Endothelial cell of umbilical vein (primary cell): ENCODE results near the gene CSNK1A1. TPM values are rescaled to one million over a fixed set of nuclear protein-coding genes. Genes with fewer than 3 reads are reported as not detected.

Source experiments
- BruUV-seq: library from RNA; stranded (reverse); fragments of 400-500 nt; replicated peaks from 2 replicates; lab custom pipeline; 2021; lab: Mats Ljungman, UMichigan
- CTCF ChIA-PET: fragments of 300-600, 350-600 bp; sonication (Branson Sonifier 250); formaldehyde crosslinking; loops from one replicate; lab custom pipeline; 2021; ENCODE audit warnings: antibody characterized with exemption, inconsistent platforms; lab: Charles Lee
- POLR2A ChIA-PET: fragments of 300-600, 350-600 bp; sonication (Branson Sonifier 250); formaldehyde crosslinking; loops from one replicate; lab custom pipeline; 2021; ENCODE audit warnings: antibody characterized with exemption, inconsistent platforms; lab: Charles Lee
- DNase-seq: peaks from one replicate; pipeline ENCODE4 v3.0.0-alpha.2; 2011; ENCODE audit warnings: low read depth, low spot score
- FAIRE-seq: peaks from 2 replicates; lab custom pipeline; 2011; peaks lifted over from hg19 to GRCh38; lab: Jason Lieb, UNC
- H2AFZ ChIP-seq: 2 replicates; pipeline ENCODE4 v1.6.0; 2012; ENCODE audit warnings: low read depth, low read length, control low read depth, inconsistent platforms
- H3K27ac ChIP-seq: 2 replicates; pipeline ENCODE4 v1.5.1; 2011; ENCODE audit warnings: low read depth, mild to moderate bottlenecking, control low read depth, low read length, moderate library complexity; ENCODE audit not compliant: insufficient read depth
- H3K27me3 ChIP-seq, 2 experiments: 2 replicates each; pipeline versions ENCODE4 v1.6.0 to v1.6.1; 2011; ENCODE audit warnings: low read length in 2 of 2, mixed read lengths in 1 of 2; ENCODE audit not compliant: control insufficient read depth in 2 of 2, insufficient read depth in 2 of 2
- H3K36me3 ChIP-seq, 2 experiments: 2 replicates in 1 of 2; 3 replicates in 1 of 2; pipeline ENCODE4 v1.5.1; 2011; ENCODE audit warnings: low read length in 2 of 2, mild to moderate bottlenecking in 1 of 2, moderate library complexity in 1 of 2; ENCODE audit not compliant: control insufficient read depth in 2 of 2, insufficient read depth in 2 of 2; ENCODE audit errors: extremely low read depth in 1 of 2
- H3K4me1 ChIP-seq: 3 replicates; pipeline ENCODE4 v1.5.1; 2011; ENCODE audit warnings: mild to moderate bottlenecking, low read length; ENCODE audit not compliant: control insufficient read depth, insufficient read depth; ENCODE audit errors: extremely low read depth
- H3K4me2 ChIP-seq: 2 replicates; pipeline ENCODE4 v1.6.1; 2011; ENCODE audit warnings: low read length, control low read depth, mixed read lengths; ENCODE audit not compliant: insufficient read depth
- H3K4me3 ChIP-seq, 3 experiments: fragments of 200-600 bp in 1 of 3; sonication (generic), shearing (Covaris generic) in 1 of 3; replicated peaks in 1 of 3; 2 replicates each; pipeline ENCODE4 v1.5.1; 2011 to 2016; ENCODE audit warnings: control low read depth in 3 of 3, low read length in 3 of 3, mild to moderate bottlenecking in 2 of 3, inconsistent platforms in 1 of 3, low read depth in 1 of 3, moderate library complexity in 1 of 3; ENCODE audit not compliant: insufficient read depth in 1 of 3
- H3K79me2 ChIP-seq: 2 replicates; pipeline ENCODE4 v1.6.0; 2012; ENCODE audit warnings: low read length, inconsistent platforms; ENCODE audit not compliant: control insufficient read depth, insufficient read depth
- H3K9ac ChIP-seq: replicated peaks from 2 replicates; pipeline ENCODE3; 2011; ENCODE audit warnings: low read length, control low read depth; ENCODE audit not compliant: insufficient read depth; ENCODE audit errors: extremely low read depth
- H3K9me1 ChIP-seq: replicated peaks from 3 replicates; pipeline ENCODE4 v1.6.0; 2011; ENCODE audit warnings: mild to moderate bottlenecking, low read length; ENCODE audit not compliant: control insufficient read depth, insufficient read depth; ENCODE audit errors: extremely low read depth
- H3K9me3 ChIP-seq: replicated peaks from 2 replicates; pipeline ENCODE4 v1.5.1; 2012; ENCODE audit warnings: low read length, inconsistent platforms; ENCODE audit not compliant: control insufficient read depth, insufficient read depth
- H4K20me1 ChIP-seq: replicated peaks from 2 replicates; pipeline ENCODE3; 2011; ENCODE audit warnings: mild to moderate bottlenecking, low read length; ENCODE audit not compliant: control insufficient read depth, insufficient read depth; ENCODE audit errors: extremely low read depth
- EZH2 ChIP-seq: IDR thresholded peaks from 2 replicates; pipeline ENCODE4 v1.6.1; 2012; ENCODE audit warnings: borderline replicate concordance, low read depth, mild to moderate bottlenecking, moderate library complexity, low read length, inconsistent platforms; ENCODE audit not compliant: severe bottlenecking
- FOS ChIP-seq: IDR thresholded peaks from 2 replicates; pipeline ENCODE4 v1.6.1; 2011; ENCODE audit warnings: mild to moderate bottlenecking, low read length, moderate library complexity, borderline replicate concordance; ENCODE audit not compliant: insufficient read depth
- GATA2 ChIP-seq: IDR thresholded peaks from 2 replicates; pipeline ENCODE4 v1.7.0; 2011; ENCODE audit warnings: low read depth, mild to moderate bottlenecking, moderate library complexity, mixed read lengths, low read length; ENCODE audit not compliant: insufficient read length, insufficient read depth
- JUN ChIP-seq: IDR thresholded peaks from 2 replicates; pipeline ENCODE4 v1.6.1; 2011; ENCODE audit warnings: borderline replicate concordance, low read depth; ENCODE audit not compliant: insufficient read length, insufficient read depth
- MYC ChIP-seq: IDR thresholded peaks from one replicate; pipeline ENCODE4 v1.6.1; 2011; ENCODE audit warnings: mild to moderate bottlenecking, low read depth, low read length
- POLR2A ChIP-seq: IDR thresholded peaks from 2 replicates; pipeline ENCODE4 v1.6.1; 2012; ENCODE audit warnings: low read depth, mild to moderate bottlenecking, control low read depth, low read length
- POLR2AphosphoS5 ChIP-seq: IDR thresholded peaks from 2 replicates; pipeline ENCODE4 v1.6.1; 2012; ENCODE audit warnings: low read depth, mild to moderate bottlenecking, control low read depth, low read length, moderate library complexity; ENCODE audit not compliant: insufficient read depth
- dilution Hi-C: fragments of 300-500 bp; cut with MboI; formaldehyde crosslinking; loops from one replicate; pipeline ENCODE4 v1.15.0; 2019; ENCODE audit warnings: low sequenced_read_pairs; ENCODE audit not compliant: extremely low pct_ligation_motif_present
- intact Hi-C: fragments of 100-400 bp; cut with micrococcal nuclease; formaldehyde crosslinking; loops from one replicate; pipeline ENCODE4 v1.10.0; 2022
- polyA plus RNA-seq, 4 experiments: library from polyadenylated mRNA; depleted of rRNA in 3 of 4; stranded (reverse) in 3 of 4; unstranded in 1 of 4; fragments of >200 nt; gene quantifications; 2 replicates each; pipeline versions ENCODE4 v1.2.1 to v1.2.3, GENCODE V29; 2011 to 2012; ENCODE audit warnings: missing spikeins in 1 of 4
- total RNA-seq: library from RNA; stranded (reverse); gene quantifications from 2 replicates; pipeline ENCODE4 v1.2.3, GENCODE V29; 2021
- TF ChIP-seq, protein P1 (sequence below): IDR thresholded peaks from 2 replicates; pipeline ENCODE4 v1.6.1; 2011; ENCODE audit not compliant: insufficient read depth, insufficient read length

The CSNK1A1 gene
- total and polyA plus RNA-seq, 2 donors (not counting 3 experiments of a cell fraction or from before 2014, with no cell fraction given), result 74.1 to 253 TPM

- Histone ChIP-seq H3K4me2 (no peak overlapping the region), H4K20me1 (no peaks in the 10 kb centered on the region), H3K27ac (no peak overlapping the region), H3K36me3 (no peaks in the 10 kb centered on the region), H2AFZ (no peak overlapping the region), H3K9me3 (no peaks in the 10 kb centered on the region), H3K79me2 (no peaks in the 10 kb centered on the region), H3K27me3 (peaks cover 0 to 1% of the 10 kb centered on the region in 2 experiments), H3K4me3 (no peak overlapping the region), H3K4me1 (peaks cover 7% of the 10 kb centered on the region), H3K9me1 (no peaks in the 10 kb centered on the region), H3K9ac (no peak overlapping the region)
- TF ChIP-seq JUN (no peak), EZH2 (no peak), POLR2AphosphoS5 (no peak), GATA2 (no peak), POLR2A (no peak), FOS (no peak), MYC (no peak)
- TF ChIP-seq, protein P1, sequence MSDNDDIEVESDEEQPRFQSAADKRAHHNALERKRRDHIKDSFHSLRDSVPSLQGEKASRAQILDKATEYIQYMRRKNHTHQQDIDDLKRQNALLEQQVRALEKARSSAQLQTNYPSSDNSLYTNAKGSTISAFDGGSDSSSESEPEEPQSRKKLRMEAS, result no peak
- intact Hi-C loops (no loop called here), dilution Hi-C loops (no loop called here)
- CTCF ChIA-PET, result interaction anchor here (0.9 to 1.2 kb wide), 3 partner anchors 12 to 24 kb away, joined by 3 to 8 read pairs (median 6); partner anchors contain the start of gene ARHGEF37
- no peak for FAIRE-seq
- POLR2A ChIA-PET, result no interaction called here
- DNase-seq, result peak; percentile 42
- BruUV-seq, result no TSS peak
Measured at GRCh38 chr5:149594206-149594895, 43.1 kb upstream of the CSNK1A1 start.
